Vagina (tissue), 2 donors: ENCODE results near the gene F2RL1. TPM values are rescaled to one million over a fixed set of nuclear protein-coding genes. Genes with fewer than 3 reads are reported as not detected.
"Not testable (repeated sequence)": the region's sequence is repeated elsewhere in the genome, so short reads cannot be mapped to it uniquely, and the experiment has no call there.

ENCODE experiments used
- DNase-seq, 2 donors: peaks; one replicate each; pipeline ENCODE4 v3.0.0-alpha.2; 2017; ENCODE audit errors: extremely low spot score in 2 of 2
- H3K27ac ChIP-seq: fragments of 200-600 bp; sonication (generic); one replicate; pipeline ENCODE4 v1.5.1; 2019
- H3K27me3 ChIP-seq: fragments of 200-600 bp; sonication (generic); one replicate; pipeline ENCODE4 v1.5.1; 2019
- H3K36me3 ChIP-seq, 2 donors: fragments of 200-600 bp; sonication (generic); one replicate each; pipeline ENCODE4 v1.5.1; 2017 to 2019
- H3K4me1 ChIP-seq: fragments of 200-600 bp; sonication (generic); one replicate; pipeline ENCODE4 v1.5.1; 2019
- H3K4me3 ChIP-seq, 2 donors: fragments of 200-600 bp; sonication (generic); 1 replicate in 1 of 2; 2 replicates in 1 of 2; pipeline ENCODE4 v1.5.1; 2016 to 2019
- H3K9me3 ChIP-seq: fragments of 200-600 bp; sonication (generic); one replicate; pipeline ENCODE4 v1.5.1; 2019
- CTCF ChIP-seq, 3 experiments: fragments of 450-650 bp in 2 of 3; fragments of 200-600 bp in 1 of 3; sonication (generic) in 1 of 3; IDR thresholded peaks; one replicate each; pipeline ENCODE4 v1.5.1; 2017 to 2019; ENCODE audit warnings: antibody characterized with exemption in 3 of 3, mild to moderate bottlenecking in 2 of 3, moderate library complexity in 2 of 3
- POLR2A ChIP-seq, 2 donors: fragments of 450-650 bp; IDR thresholded peaks; one replicate each; pipeline ENCODE4 v1.6.1; 2017; ENCODE audit warnings: antibody characterized with exemption in 2 of 2, mild to moderate bottlenecking in 2 of 2, moderate library complexity in 2 of 2
- POLR2AphosphoS5 ChIP-seq, 2 donors: sonication (generic); formaldehyde crosslinking; IDR thresholded peaks; one replicate each; pipeline ENCODE4 v1.9.0; 2017; ENCODE audit warnings: antibody characterized with exemption in 2 of 2, mild to moderate bottlenecking in 2 of 2, low read depth in 1 of 2; ENCODE audit not compliant: insufficient read depth in 1 of 2
- intact Hi-C: fragments of 100-400 bp; cut with DNase I; formaldehyde crosslinking; loops from one replicate; pipeline ENCODE4 v1.15.1; 2023
- total RNA-seq: library from RNA; depleted of rRNA; stranded (reverse); fragments of >200 nt; gene quantifications from one replicate; pipeline ENCODE4 v1.2.3, GENCODE V29; 2016

Gene F2RL1
- total RNA-seq, 1 donor from 2014 or later = 6.6 TPM

GRCh38 chr5:76820526-76820890 is 1.7 kb downstream of the F2RL1 start:
- no peaks in the 10 kb centered on the region for H3K27me3 ChIP-seq
- no peak for TF ChIP-seq POLR2A (IDR thresholded peaks at IDR 0.05)
- no peak for TF ChIP-seq POLR2AphosphoS5 (IDR thresholded peaks at IDR 0.05; ENCODE audit: insufficient read depth in 1 of 2, low read depth in 1 of 2)
- no peak for TF ChIP-seq CTCF (IDR thresholded peaks at IDR 0.05)
- no peak overlapping the region for H3K27ac ChIP-seq

GRCh38 chr5:76821136-76821535 is 2.3 kb downstream of the F2RL1 start:
- Histone ChIP-seq H3K4me3 (no peak overlapping the region), H3K9me3 (no peaks in the 10 kb centered on the region), H3K27ac (no peak overlapping the region), H3K27me3 (no peaks in the 10 kb centered on the region), H3K4me1 (peaks cover 18% of the 10 kb centered on the region), H3K36me3 (no peaks in the 10 kb centered on the region)
- no peak for DNase-seq
- TF ChIP-seq POLR2AphosphoS5 (IDR thresholded peaks at IDR 0.05; ENCODE audit: insufficient read depth in 1 of 2, low read depth in 1 of 2) (no peak), CTCF (IDR thresholded peaks at IDR 0.05) (no peak), POLR2A (IDR thresholded peaks at IDR 0.05) (no peak)
- intact Hi-C loops = no loop called here

More at GRCh38 chr5:76820526-76820890, 1.7 kb downstream of the F2RL1 start:
- intact Hi-C loops = no loop called here
- DNase-seq = no peak
- peak overlapping the region in 1 of 2 donors; percentile 56 for H3K4me3 ChIP-seq
- peaks cover 18% of the 10 kb centered on the region for H3K4me1 ChIP-seq
- H3K36me3 ChIP-seq = no peaks in the 10 kb centered on the region
- no peaks in the 10 kb centered on the region for H3K9me3 ChIP-seq

- H3K36me3 ChIP-seq, H3K4me3 ChIP-seq, DNase-seq, intact Hi-C loops, H3K27me3 ChIP-seq, H3K9me3 ChIP-seq, H3K27ac ChIP-seq: not testable (repeated sequence)
- peaks cover 18% of the 10 kb centered on the region for H3K4me1 ChIP-seq
Measured at GRCh38 chr5:76822105-76822731, 3.4 kb downstream of the F2RL1 start.

GRCh38 chr5:76826416-76826815 is 7.6 kb downstream of the F2RL1 start:
- H3K4me3 ChIP-seq, intact Hi-C loops, H3K36me3 ChIP-seq, DNase-seq, H3K4me1 ChIP-seq, H3K9me3 ChIP-seq, H3K27me3 ChIP-seq, H3K27ac ChIP-seq: not testable (repeated sequence)

- no peak overlapping the region for H3K27ac ChIP-seq
- no peak for DNase-seq
- H3K36me3 ChIP-seq = no peaks in the 10 kb centered on the region
- no peak for TF ChIP-seq POLR2AphosphoS5 (IDR thresholded peaks at IDR 0.05; ENCODE audit: insufficient read depth in 1 of 2, low read depth in 1 of 2)
- TF ChIP-seq CTCF (IDR thresholded peaks at IDR 0.05) = no peak
- TF ChIP-seq POLR2A (IDR thresholded peaks at IDR 0.05) = no peak
- no peaks in the 10 kb centered on the region for H3K27me3 ChIP-seq
- intact Hi-C loops = no loop called here
- no peaks in the 10 kb centered on the region for H3K4me1 ChIP-seq
- H3K4me3 ChIP-seq = no peak overlapping the region
- H3K9me3 ChIP-seq = no peaks in the 10 kb centered on the region
Measured at GRCh38 chr5:76831110-76831452, 12.3 kb downstream of the F2RL1 start.

GRCh38 chr5:76836181-76836580 is 17.4 kb downstream of the F2RL1 start:
- Histone ChIP-seq H3K9me3 (no peaks in the 10 kb centered on the region), H3K27ac (no peak overlapping the region), H3K4me1 (no peaks in the 10 kb centered on the region), H3K27me3 (no peaks in the 10 kb centered on the region), H3K36me3 (no peaks in the 10 kb centered on the region), H3K4me3 (no peak overlapping the region)
- intact Hi-C loops = no loop called here
- DNase-seq = no peak
- TF ChIP-seq CTCF (IDR thresholded peaks at IDR 0.05) = no peak
- no peak for TF ChIP-seq POLR2A (IDR thresholded peaks at IDR 0.05)
- TF ChIP-seq POLR2AphosphoS5 (IDR thresholded peaks at IDR 0.05; ENCODE audit: insufficient read depth in 1 of 2, low read depth in 1 of 2) = no peak
